Astrocyte of the cerebellum (primary cell): ENCODE data around the gene LACC1.

Source experiments
- DNase-seq: peaks from one replicate; pipeline ENCODE4 v3.0.0-alpha.2; 2011; ENCODE audit warnings: low read depth
- H3K4me3 ChIP-seq: 2 replicates; pipeline ENCODE4 v1.5.1; 2011; ENCODE audit warnings: mild to moderate bottlenecking, low read depth, low read length, moderate library complexity
- in situ Hi-C: cut with HindIII; loops from 2 replicates; pipeline ENCODE4 v1.10.0; 2017; ENCODE audit warnings: low sequenced_read_pairs
- TF ChIP-seq, protein P1 (sequence below): IDR thresholded peaks from 2 replicates; pipeline ENCODE4 v1.5.1; 2012; ENCODE audit warnings: low read length, low read depth, moderate library complexity, mild to moderate bottlenecking; ENCODE audit errors: missing control alignments

Gene LACC1

DNA sequence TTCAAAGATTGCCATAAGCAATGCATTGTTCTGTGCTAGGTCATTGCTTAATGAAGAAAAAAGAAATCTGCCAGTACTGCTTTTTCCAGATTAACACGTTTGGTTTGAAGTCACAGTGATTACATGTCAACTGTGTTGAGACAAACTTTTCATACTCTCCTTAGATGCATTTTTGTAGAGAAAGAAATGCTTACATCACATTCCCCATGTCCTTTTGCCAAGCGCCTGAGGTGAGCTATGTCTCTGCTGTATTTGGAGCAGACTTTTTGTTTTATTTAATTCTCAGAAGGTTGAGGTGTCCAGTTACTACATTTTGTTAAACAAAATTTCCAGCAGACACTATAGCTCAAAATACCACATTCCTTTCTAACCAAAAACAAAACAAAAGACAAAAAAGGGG lies 16.2 kb downstream of the LACC1 start:
- in situ Hi-C loops, result no loop called here
- no peak for DNase-seq
- TF ChIP-seq, protein P1, sequence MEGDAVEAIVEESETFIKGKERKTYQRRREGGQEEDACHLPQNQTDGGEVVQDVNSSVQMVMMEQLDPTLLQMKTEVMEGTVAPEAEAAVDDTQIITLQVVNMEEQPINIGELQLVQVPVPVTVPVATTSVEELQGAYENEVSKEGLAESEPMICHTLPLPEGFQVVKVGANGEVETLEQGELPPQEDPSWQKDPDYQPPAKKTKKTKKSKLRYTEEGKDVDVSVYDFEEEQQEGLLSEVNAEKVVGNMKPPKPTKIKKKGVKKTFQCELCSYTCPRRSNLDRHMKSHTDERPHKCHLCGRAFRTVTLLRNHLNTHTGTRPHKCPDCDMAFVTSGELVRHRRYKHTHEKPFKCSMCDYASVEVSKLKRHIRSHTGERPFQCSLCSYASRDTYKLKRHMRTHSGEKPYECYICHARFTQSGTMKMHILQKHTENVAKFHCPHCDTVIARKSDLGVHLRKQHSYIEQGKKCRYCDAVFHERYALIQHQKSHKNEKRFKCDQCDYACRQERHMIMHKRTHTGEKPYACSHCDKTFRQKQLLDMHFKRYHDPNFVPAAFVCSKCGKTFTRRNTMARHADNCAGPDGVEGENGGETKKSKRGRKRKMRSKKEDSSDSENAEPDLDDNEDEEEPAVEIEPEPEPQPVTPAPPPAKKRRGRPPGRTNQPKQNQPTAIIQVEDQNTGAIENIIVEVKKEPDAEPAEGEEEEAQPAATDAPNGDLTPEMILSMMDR, result no peak
- no peak overlapping the region for H3K4me3 ChIP-seq

DNA sequence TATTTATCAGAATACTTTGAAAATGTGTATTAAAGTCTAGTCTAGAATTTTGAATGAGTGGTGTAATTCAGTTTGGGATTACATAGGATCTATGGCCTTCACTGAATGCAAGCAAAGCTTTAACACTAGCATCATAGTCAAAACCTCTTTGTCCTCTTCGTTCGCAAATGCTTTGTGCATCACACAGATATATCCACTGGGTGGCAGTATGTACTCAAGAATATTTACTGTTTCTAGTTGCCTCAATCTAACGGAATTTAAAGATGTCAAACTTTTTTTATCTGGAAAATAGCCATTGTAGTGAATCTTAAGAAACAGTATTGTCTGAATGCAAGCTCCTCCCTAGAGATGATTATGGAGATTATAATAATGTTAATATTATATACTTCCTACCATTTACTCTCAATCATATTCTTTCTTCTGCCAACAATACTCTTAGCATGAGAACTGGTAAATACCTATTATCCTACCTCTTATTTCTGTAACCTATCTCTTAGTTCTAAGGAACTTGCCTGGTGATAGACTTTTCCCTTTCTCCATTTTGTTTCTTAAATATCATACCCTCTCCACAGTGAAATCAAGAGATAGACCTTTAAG lies 25.8 kb downstream of the LACC1 start:
- peak; percentile 70 for DNase-seq
- no peak overlapping the region for H3K4me3 ChIP-seq
- in situ Hi-C loops, result loop anchor here (25.0 kb wide), 1 partner anchor 1057 kb away; no protein-coding TSS in a partner anchor
- TF ChIP-seq, protein P1, result peak; percentile 60

DNA sequence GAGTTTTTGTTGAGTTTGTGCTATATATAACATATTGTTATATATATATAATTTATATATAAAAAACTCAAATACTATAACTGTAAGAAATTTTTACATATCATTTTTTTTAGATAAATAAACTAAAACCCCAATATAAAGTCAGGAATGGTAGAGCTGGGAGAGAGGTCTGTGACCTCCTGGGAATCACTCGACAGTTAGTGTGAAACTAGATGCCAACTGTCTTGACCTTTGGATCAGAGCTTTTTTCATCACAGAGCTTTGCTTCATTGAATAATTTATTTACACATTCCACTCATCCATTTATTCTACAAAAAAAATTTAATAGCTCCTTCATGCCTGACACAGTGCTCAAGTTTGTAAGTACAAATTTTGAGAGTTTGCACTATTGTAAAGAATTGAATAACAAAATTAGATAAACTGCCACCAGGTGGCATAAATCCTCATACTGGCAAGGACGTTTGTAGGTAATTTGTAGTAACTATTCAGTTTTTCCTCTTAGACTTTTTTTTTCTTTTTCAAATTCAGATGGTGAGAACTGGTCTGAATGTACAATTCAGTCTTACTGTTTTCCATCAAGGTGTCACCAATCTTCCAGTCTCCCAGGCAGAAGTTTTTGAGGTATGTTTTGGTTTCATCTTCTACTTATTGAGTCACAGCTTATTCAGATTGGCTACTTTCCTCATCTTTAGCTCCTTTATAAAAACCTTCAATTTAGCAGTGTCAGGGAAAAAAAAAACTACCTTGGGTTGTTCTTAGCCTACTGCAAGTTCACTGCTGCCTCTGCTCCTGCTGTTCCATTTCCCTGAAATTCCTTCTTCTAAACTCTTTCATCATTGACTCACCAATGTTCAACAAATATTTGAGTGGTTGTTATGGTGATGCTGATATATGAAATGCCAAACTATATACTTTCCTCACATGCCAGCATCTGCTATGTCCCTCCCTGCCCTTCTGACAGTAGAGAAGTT lies 28.7 kb downstream of the LACC1 start:
- TF ChIP-seq, protein P1, result peak; percentile 22
- H3K4me3 ChIP-seq, result no peak overlapping the region
- in situ Hi-C loops, result loop anchor here (25.0 kb wide), 1 partner anchor 1054 kb away; no protein-coding TSS in a partner anchor
- peak; percentile 42 for DNase-seq

DNA sequence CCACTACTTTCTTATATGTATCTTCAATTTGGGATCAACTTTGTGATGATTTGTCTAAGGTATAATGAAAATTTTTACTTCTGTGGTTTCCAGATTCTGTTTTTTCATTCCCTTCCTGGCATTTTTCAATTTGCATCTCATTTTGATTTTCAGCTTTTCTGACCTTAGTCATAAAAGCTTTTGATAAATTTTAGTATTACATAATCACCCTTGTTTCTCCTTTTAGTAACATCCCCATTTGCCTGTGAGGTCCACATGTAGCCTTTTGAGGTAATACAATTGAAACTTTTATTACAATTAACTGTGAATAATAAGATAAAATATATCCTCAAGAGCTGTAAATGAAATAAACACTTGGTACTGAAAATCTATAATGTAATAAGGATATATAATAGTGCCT lies 31.2 kb downstream of the LACC1 start:
- in situ Hi-C loops, result loop anchor here (25.0 kb wide), 1 partner anchor 1051 kb away; no protein-coding TSS in a partner anchor
- TF ChIP-seq, protein P1, result no peak
- no peak for DNase-seq

DNA sequence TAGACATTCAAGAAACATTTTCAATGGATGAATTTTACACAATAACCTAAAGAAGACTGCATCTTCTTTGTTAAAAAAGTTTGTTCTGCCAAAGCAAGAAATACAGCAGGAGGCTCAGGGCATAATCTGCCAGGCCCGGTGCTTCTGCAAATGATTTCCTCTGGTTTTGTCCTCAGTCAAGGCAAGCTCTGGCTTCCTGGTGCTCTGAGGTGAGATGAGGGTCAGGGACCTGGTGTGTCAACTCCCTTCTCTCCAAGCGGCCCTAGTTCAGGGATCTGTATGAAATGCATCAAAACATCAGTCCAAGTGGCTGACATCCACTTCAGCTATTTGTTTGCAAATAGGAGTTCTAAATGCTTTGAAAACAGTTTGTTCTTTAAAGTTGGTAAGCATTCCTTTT lies 31.6 kb downstream of the LACC1 start:
- H3K4me3 ChIP-seq, result no peak overlapping the region
- in situ Hi-C loops, result loop anchor here (25.0 kb wide), 1 partner anchor 1051 kb away; no protein-coding TSS in a partner anchor
- no peak for DNase-seq
- TF ChIP-seq, protein P1, result no peak

More for the DNA sequence above, 31.2 kb downstream of the LACC1 start:
- H3K4me3 ChIP-seq, result no peak overlapping the region

DNA sequence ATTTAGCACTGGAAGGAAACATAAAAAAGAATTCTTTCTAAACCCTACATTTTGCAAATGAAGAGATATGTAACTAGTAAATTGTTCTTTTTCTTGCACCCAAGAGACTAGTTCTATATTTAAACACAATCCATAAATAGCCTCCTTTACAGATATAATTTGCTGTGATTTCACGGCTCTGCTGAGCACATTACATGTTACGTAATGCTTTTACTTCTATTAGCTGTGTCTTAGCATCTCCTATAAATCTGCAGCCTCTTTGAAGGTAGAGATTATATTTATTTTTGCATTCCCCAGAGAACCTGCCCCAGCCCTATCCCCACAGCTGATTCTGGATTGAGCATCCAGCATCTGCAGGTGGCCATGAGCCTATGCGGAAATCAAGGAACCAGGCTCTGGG lies 32.2 kb downstream of the LACC1 start:
- H3K4me3 ChIP-seq, result no peak overlapping the region
- in situ Hi-C loops, result loop anchor here (25.0 kb wide), 1 partner anchor 1050 kb away; no protein-coding TSS in a partner anchor
- no peak for DNase-seq
- TF ChIP-seq, protein P1, result no peak
